Urinary bladder (tissue), 4 donors: ENCODE measurements around the gene MYO1D. TPM values are rescaled to one million over a fixed set of nuclear protein-coding genes. Genes with fewer than 3 reads are reported as not detected.
A peak's percentile ranks its signal among the peaks of the same experiment; 100 is the strongest.

ENCODE experiments used
- DNase-seq: peaks from one replicate; pipeline ENCODE4 v3.0.0-alpha.2; 2015; ENCODE audit errors: extremely low spot score
- H3K27ac ChIP-seq: one replicate; pipeline ENCODE4 v1.5.1; 2013; ENCODE audit warnings: low read depth, mild to moderate bottlenecking, moderate library complexity
- H3K36me3 ChIP-seq: one replicate; pipeline ENCODE4 v1.6.1; 2013; ENCODE audit warnings: mild to moderate bottlenecking, moderate library complexity; ENCODE audit not compliant: insufficient read depth
- H3K4me1 ChIP-seq: one replicate; pipeline ENCODE4 v1.6.1; 2013; ENCODE audit warnings: mild to moderate bottlenecking, moderate library complexity; ENCODE audit not compliant: insufficient read depth
- H3K4me3 ChIP-seq: one replicate; pipeline ENCODE4 v1.5.1; 2013; ENCODE audit warnings: low read depth, low read length
- WGBS: extraction: QIAGEN DNeasy Blood & Tissue Kit; methylation state at CpG from one replicate; pipeline ENCODE4 v1.1.7; 2013; 5-methylcytosine and 5-hydroxymethylcytosine counted together
- polyA plus RNA-seq: library from polyadenylated mRNA; stranded (reverse); fragments of 200-250 nt; gene quantifications from one replicate; pipeline ENCODE4 v1.2.3, GENCODE V29; 2013
- total RNA-seq: library from RNA; depleted of rRNA; stranded (reverse); fragments of >200 nt; gene quantifications from one replicate; pipeline ENCODE4 v1.2.3, GENCODE V29; 2014
- donor health status: healthy with polysubstance abuse.
- donor health status: healthy.

The MYO1D gene
- total and polyA plus RNA-seq, 2 donors: 18.7 to 31.7 TPM

GRCh38 chr17:32520104-32520701, 356.7 kb downstream of the MYO1D start:
- Histone ChIP-seq H3K4me3 (no peak overlapping the region), H3K36me3 (no peaks in the 10 kb centered on the region), H3K4me1 (peaks cover 1% of the 10 kb centered on the region), H3K27ac (no peak overlapping the region)
- DNase-seq: no peak
- WGBS: 54% methylated on average over 17 of the region's 17 CpGs

GRCh38 chr17:32519228-32520103, 357.5 kb downstream of the MYO1D start:
- 1% methylated on average over 59 of the region's 61 CpGs for WGBS
- peak overlapping the region; percentile 57 for H3K27ac ChIP-seq
- peak overlapping the region; percentile 52 for H3K4me3 ChIP-seq
- peaks cover 1% of the 10 kb centered on the region for H3K4me1 ChIP-seq
- no peak for DNase-seq
- H3K36me3 ChIP-seq: no peaks in the 10 kb centered on the region

- 32% methylated on average over 31 of the region's 31 CpGs for WGBS
- no peaks in the 10 kb centered on the region for H3K36me3 ChIP-seq
- H3K4me3 ChIP-seq: peak overlapping the region; percentile 52
- H3K27ac ChIP-seq: no peak overlapping the region
- DNase-seq: no peak
- peaks cover 1% of the 10 kb centered on the region for H3K4me1 ChIP-seq
Observed at GRCh38 chr17:32518646-32519227, 358.2 kb downstream of the MYO1D start.

DNA sequence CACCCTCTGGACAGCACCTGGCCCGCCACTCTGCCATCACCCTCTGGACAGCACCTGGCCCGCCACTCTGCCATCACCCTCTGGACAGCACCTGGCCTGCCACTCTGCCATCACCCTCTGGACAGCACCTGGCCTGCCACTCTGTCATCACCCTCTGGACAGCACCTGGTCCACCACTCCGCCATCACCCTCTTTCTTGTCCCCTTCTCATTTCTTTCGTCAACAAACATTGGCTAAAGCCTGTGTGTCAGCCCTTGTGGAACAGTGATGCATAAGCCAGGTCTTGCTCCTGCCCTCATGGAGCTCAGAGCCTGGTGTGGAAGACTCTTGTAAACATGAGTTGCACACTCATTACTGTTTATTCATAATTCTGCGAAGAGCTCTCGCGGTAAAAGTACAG, 358.9 kb downstream of the MYO1D start:
- 92% methylated on average over 5 of the region's 7 CpGs for WGBS
- Histone ChIP-seq H3K4me1 (peaks cover 1% of the 10 kb centered on the region), H3K4me3 (no peak overlapping the region), H3K36me3 (no peaks in the 10 kb centered on the region), H3K27ac (no peak overlapping the region)
- DNase-seq: no peak

DNA sequence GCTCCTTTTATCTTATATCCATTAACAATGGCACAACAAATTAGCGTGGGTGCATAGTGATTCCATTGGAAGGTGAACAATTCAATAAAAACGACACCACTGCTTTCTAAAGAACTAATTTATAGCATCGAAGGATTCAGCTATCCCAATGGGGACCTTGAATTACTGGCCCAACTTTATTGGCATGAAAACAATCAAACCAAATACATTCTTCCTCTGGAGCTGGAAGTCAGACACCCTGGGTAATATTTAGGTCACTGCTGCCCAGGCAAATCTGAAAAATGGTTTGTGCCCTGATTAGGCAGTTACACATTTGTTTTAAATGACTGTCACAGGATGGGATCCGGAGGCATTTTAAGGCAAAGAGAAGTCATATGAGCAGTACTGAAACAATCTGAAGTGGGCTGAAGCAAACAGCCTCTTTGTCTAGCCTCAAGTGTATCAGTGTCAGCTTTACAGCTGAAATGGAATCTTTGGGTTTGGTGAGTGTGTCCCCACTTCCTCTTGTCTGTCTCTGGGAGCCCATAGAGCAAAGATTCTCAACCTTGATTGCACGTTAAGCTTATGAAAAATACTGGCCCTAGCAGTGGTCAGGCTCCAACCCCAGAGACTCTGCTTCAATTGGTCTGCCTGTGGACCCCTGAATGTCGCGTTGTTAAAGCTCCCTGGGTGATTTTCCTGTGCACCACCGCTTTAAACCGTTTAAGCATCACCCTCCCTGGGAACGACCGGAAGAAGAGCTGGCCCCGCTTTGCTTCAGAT, 359.8 kb downstream of the MYO1D start:
- H3K4me3 ChIP-seq: no peak overlapping the region
- peaks cover 1% of the 10 kb centered on the region for H3K4me1 ChIP-seq
- H3K27ac ChIP-seq: no peak overlapping the region
- WGBS: 70% methylated on average over 12 of the region's 12 CpGs
- DNase-seq: no peak
- H3K36me3 ChIP-seq: no peaks in the 10 kb centered on the region

- Histone ChIP-seq H3K36me3 (no peaks in the 10 kb centered on the region), H3K4me3 (no peak overlapping the region), H3K4me1 (peaks cover 1% of the 10 kb centered on the region), H3K27ac (no peak overlapping the region)
- 37% methylated on average over 2 of the region's 2 CpGs for WGBS
- no peak for DNase-seq
Observed at GRCh38 chr17:32516450-32516849, 360.5 kb downstream of the MYO1D start.

GRCh38 chr17:32515677-32516383, 361.1 kb downstream of the MYO1D start:
- Histone ChIP-seq H3K36me3 (no peaks in the 10 kb centered on the region), H3K4me3 (no peak overlapping the region), H3K4me1 (peaks cover 1% of the 10 kb centered on the region), H3K27ac (no peak overlapping the region)
- DNase-seq: no peak
- 90% methylated on average over 4 of the region's 4 CpGs for WGBS

DNA sequence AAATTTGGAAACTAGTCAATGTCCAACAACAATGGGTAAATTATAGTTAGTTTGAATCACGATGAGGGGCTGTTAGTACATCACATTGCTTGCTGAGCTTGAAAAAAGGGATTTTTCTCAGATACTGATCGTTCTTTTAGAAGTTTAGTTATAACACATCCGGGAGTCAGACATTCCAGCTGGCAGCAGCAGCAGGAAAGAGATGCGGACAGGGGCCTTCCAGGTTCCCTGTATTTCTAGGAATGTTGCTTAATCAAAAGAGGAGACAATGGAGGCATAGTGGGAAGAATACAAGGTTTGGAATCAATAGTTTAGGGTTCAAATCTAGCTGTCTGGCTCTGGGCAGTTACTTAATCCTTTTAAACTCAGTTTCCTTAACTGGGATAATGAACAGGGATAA, 362.3 kb downstream of the MYO1D start:
- Histone ChIP-seq H3K27ac (no peak overlapping the region), H3K36me3 (no peaks in the 10 kb centered on the region), H3K4me1 (peaks cover 1% of the 10 kb centered on the region), H3K4me3 (no peak overlapping the region)
- WGBS: 68% methylated on average over 4 of the region's 4 CpGs
- no peak for DNase-seq

- H3K4me1 ChIP-seq: no peaks in the 10 kb centered on the region
- no peak overlapping the region for H3K27ac ChIP-seq
- H3K4me3 ChIP-seq: no peak overlapping the region
- no peaks in the 10 kb centered on the region for H3K36me3 ChIP-seq
- DNase-seq: no peak
- WGBS: 74% methylated on average over 3 of the region's 3 CpGs
Observed at GRCh38 chr17:32513579-32513978, 363.3 kb downstream of the MYO1D start.

DNA sequence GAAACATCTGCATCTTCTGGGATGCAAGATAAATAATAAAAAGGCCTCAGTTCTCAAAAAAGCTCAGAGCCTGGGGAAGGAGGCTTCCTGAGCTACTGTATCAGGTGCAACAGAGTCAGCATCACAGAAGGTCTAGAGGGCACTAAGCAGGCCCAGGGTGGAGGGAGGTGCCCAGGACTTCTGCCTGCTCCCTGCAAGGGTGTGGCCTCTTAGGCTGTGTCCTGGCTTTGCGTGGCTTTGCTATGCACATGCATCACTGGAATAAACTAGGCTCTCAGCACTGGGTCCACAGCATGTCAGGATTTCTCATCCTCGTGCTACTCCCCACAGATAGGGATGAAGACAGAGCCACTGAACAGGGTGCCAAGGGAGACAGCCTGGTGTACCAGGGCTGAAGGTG, 364.6 kb downstream of the MYO1D start:
- no peaks in the 10 kb centered on the region for H3K4me1 ChIP-seq
- WGBS: 82% methylated on average over 2 of the region's 2 CpGs
- DNase-seq: no peak
- no peak overlapping the region for H3K27ac ChIP-seq
- H3K4me3 ChIP-seq: no peak overlapping the region
- no peaks in the 10 kb centered on the region for H3K36me3 ChIP-seq

DNA sequence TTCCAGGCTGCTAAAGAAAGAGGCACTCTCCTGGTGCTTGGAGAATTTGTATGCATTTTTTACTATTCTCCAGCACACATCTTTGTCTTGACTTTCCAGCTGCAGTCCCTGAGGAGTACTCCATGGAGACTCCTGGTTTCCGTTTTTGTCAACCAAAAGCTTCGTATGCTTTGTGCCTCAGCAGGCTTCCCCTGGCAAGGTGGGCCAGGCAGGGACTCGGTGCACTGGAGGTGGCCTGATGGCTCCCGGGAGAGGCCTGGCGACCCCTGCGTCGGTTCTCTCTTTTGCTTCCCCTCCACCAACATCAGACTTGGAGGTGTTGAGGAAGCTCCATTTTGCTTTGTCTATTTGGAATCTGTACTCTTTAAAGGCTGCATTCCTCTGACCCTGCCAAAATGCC, 366.5 kb downstream of the MYO1D start:
- Histone ChIP-seq H3K27ac (no peak overlapping the region), H3K4me3 (no peak overlapping the region), H3K36me3 (no peaks in the 10 kb centered on the region), H3K4me1 (no peaks in the 10 kb centered on the region)
- WGBS: 82% methylated on average over 7 of the region's 7 CpGs
- DNase-seq: no peak

GRCh38 chr17:32508926-32509325, 368.0 kb downstream of the MYO1D start:
- H3K4me3 ChIP-seq: no peak overlapping the region
- no peak for DNase-seq
- no peak overlapping the region for H3K27ac ChIP-seq
- H3K4me1 ChIP-seq: peaks cover 1% of the 10 kb centered on the region
- WGBS: 83% methylated on average over 5 of the region's 5 CpGs
- H3K36me3 ChIP-seq: no peaks in the 10 kb centered on the region
